OCI-LY1 (cell line): Measurements from ENCODE around the gene FRS2.

Source experiments
- EZH2 ChIP-seq: fragments of 200-600 bp; sonication (generic), shearing (Covaris generic); IDR thresholded peaks from 2 replicates; pipeline ENCODE4 v1.8.0; 2017; ENCODE audit warnings: borderline replicate concordance, mixed run types, mild to moderate bottlenecking, antibody characterized with exemption, low read length, moderate library complexity, mixed read lengths
- TF ChIP-seq, protein P1 (sequence below): fragments of 200-600 bp; sonication (generic), shearing (Covaris generic); IDR thresholded peaks from 2 replicates; pipeline ENCODE4 v1.5.1; 2017; ENCODE audit warnings: mild to moderate bottlenecking, antibody characterized with exemption, low read length, moderate library complexity, mixed read lengths

DNA sequence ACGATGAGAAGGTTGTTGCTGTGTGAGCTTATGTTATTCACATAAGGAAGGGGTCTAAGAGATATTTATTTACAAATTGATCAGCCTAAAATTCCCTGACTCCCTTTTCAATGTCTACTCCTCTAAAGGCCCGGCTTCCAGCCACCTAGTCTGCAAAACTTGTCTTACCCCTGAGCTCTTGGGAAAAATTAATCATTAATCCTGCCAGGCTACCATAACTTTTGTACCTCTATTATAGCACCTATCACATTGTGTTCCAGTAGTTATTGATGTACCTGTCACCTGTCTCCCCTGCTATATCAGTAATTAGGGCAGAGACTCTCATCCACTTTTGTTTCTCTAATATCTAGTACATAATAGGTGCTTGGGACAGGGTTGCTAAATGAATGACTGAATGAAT is 29.3 kb upstream of the FRS2 start:
- TF ChIP-seq, protein P1, sequence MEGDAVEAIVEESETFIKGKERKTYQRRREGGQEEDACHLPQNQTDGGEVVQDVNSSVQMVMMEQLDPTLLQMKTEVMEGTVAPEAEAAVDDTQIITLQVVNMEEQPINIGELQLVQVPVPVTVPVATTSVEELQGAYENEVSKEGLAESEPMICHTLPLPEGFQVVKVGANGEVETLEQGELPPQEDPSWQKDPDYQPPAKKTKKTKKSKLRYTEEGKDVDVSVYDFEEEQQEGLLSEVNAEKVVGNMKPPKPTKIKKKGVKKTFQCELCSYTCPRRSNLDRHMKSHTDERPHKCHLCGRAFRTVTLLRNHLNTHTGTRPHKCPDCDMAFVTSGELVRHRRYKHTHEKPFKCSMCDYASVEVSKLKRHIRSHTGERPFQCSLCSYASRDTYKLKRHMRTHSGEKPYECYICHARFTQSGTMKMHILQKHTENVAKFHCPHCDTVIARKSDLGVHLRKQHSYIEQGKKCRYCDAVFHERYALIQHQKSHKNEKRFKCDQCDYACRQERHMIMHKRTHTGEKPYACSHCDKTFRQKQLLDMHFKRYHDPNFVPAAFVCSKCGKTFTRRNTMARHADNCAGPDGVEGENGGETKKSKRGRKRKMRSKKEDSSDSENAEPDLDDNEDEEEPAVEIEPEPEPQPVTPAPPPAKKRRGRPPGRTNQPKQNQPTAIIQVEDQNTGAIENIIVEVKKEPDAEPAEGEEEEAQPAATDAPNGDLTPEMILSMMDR, result no peak
- no peak for TF ChIP-seq EZH2
